Activated CD4-positive, alpha-beta T cell treated with anti-CD3 and anti-CD28 coated beads, Interleukin-2, amount 10 ng/mL, durations not matched to agents 24 days and 14 days (primary cell): ENCODE measurements around the gene SND1. TPM values are rescaled to one million over a fixed set of nuclear protein-coding genes. Genes with fewer than 3 reads are reported as not detected.

Experiments used
- DNase-seq: peaks from one replicate; pipeline ENCODE4 v3.0.0; 2022
- H3K27ac Mint-ChIP-seq: one replicate; pipeline ENCODE4 v1.8.0; 2022; ENCODE audit warnings: mild to moderate bottlenecking, mixed read lengths
- H3K27me3 Mint-ChIP-seq: one replicate; pipeline ENCODE4 v1.8.0; 2022; ENCODE audit warnings: mixed read lengths
- H3K36me3 Mint-ChIP-seq: one replicate; pipeline ENCODE4 v1.8.0; 2022; ENCODE audit warnings: low read depth, mild to moderate bottlenecking, mixed read lengths
- H3K4me1 Mint-ChIP-seq: one replicate; pipeline ENCODE4 v1.8.0; 2021; ENCODE audit warnings: mixed read lengths
- H3K4me3 Mint-ChIP-seq: one replicate; pipeline ENCODE4 v1.8.0; 2022; ENCODE audit warnings: mild to moderate bottlenecking, moderate library complexity, mixed read lengths
- H3K9me3 Mint-ChIP-seq: one replicate; pipeline ENCODE4 v1.8.0; 2021; ENCODE audit warnings: mixed read lengths
- intact Hi-C: fragments of 100-400 bp; cut with micrococcal nuclease; formaldehyde crosslinking; loops from one replicate; pipeline ENCODE4 v1.15.1; 2023
- total RNA-seq: library from RNA; stranded (reverse); gene quantifications from 2 replicates; pipeline ENCODE4 v1.2.3, GENCODE V29; 2022

Gene SND1
- total RNA-seq, 1 donor from 2014 or later = 295 TPM

- H3K27me3 Mint-ChIP-seq = no peaks in the 10 kb centered on the region
- H3K27ac Mint-ChIP-seq = no peak overlapping the region
- intact Hi-C loops = no loop called here
- H3K4me1 Mint-ChIP-seq = peaks cover 9% of the 10 kb centered on the region
- no peaks in the 10 kb centered on the region for H3K9me3 Mint-ChIP-seq
- H3K4me3 Mint-ChIP-seq = no peak overlapping the region
- DNase-seq = no peak
- H3K36me3 Mint-ChIP-seq = peaks cover 24% of the 10 kb centered on the region
These were observed 365.5 kb downstream of the SND1 start for GRCh38 chr7:128017460-128017859.

- H3K27me3 Mint-ChIP-seq = no peaks in the 10 kb centered on the region
- H3K36me3 Mint-ChIP-seq = peaks cover 25% of the 10 kb centered on the region
- H3K4me3 Mint-ChIP-seq = no peak overlapping the region
These were observed 366.2 kb downstream of the SND1 start for GRCh38 chr7:128017862-128018845.

GRCh38 chr7:128019288-128019687, 367.3 kb downstream of the SND1 start:
- no peak overlapping the region for H3K4me3 Mint-ChIP-seq
- intact Hi-C loops = no loop called here
- peaks cover 9% of the 10 kb centered on the region for H3K4me1 Mint-ChIP-seq
- H3K27me3 Mint-ChIP-seq = no peaks in the 10 kb centered on the region
- H3K27ac Mint-ChIP-seq = no peak overlapping the region
- no peaks in the 10 kb centered on the region for H3K9me3 Mint-ChIP-seq
- no peak for DNase-seq
- peaks cover 25% of the 10 kb centered on the region for H3K36me3 Mint-ChIP-seq

More at GRCh38 chr7:128017862-128018845, 366.2 kb downstream of the SND1 start:
- intact Hi-C loops = no loop called here
- DNase-seq = no peak
- Mint-ChIP-seq H3K27ac (no peak overlapping the region), H3K9me3 (no peaks in the 10 kb centered on the region), H3K4me1 (peaks cover 9% of the 10 kb centered on the region)

- intact Hi-C loops = loop anchor here (10.0 kb wide), 1 partner anchor 315 kb away; no protein-coding TSS in a partner anchor
- no peaks in the 10 kb centered on the region for H3K9me3 Mint-ChIP-seq
- DNase-seq = peak; percentile 73
- H3K36me3 Mint-ChIP-seq = peaks cover 25% of the 10 kb centered on the region
- H3K27ac Mint-ChIP-seq = no peak overlapping the region
- H3K4me3 Mint-ChIP-seq = no peak overlapping the region
- peaks cover 9% of the 10 kb centered on the region for H3K4me1 Mint-ChIP-seq
- no peaks in the 10 kb centered on the region for H3K27me3 Mint-ChIP-seq
These were observed 368.2 kb downstream of the SND1 start for GRCh38 chr7:128020159-128020558.

GRCh38 chr7:128021366-128021765, 369.4 kb downstream of the SND1 start:
- no peak for DNase-seq
- Mint-ChIP-seq H3K4me1 (peaks cover 11% of the 10 kb centered on the region), H3K9me3 (no peaks in the 10 kb centered on the region), H3K4me3 (no peak overlapping the region), H3K27ac (no peak overlapping the region), H3K36me3 (peaks cover 28% of the 10 kb centered on the region), H3K27me3 (no peaks in the 10 kb centered on the region)
- intact Hi-C loops = loop anchor here (10.0 kb wide), 1 partner anchor 317 kb away; no protein-coding TSS in a partner anchor

GRCh38 chr7:128022631-128023532, 370.9 kb downstream of the SND1 start:
- DNase-seq = no peak
- Mint-ChIP-seq H3K36me3 (peaks cover 27% of the 10 kb centered on the region), H3K4me3 (no peak overlapping the region), H3K27me3 (no peaks in the 10 kb centered on the region), H3K4me1 (peaks cover 9% of the 10 kb centered on the region), H3K27ac (no peak overlapping the region), H3K9me3 (no peaks in the 10 kb centered on the region)
- intact Hi-C loops = loop anchor here (10.0 kb wide), 1 partner anchor 318 kb away; no protein-coding TSS in a partner anchor

- Mint-ChIP-seq H3K4me3 (no peak overlapping the region), H3K36me3 (peaks cover 34% of the 10 kb centered on the region), H3K4me1 (peaks cover 9% of the 10 kb centered on the region)
These were observed 372.2 kb downstream of the SND1 start for GRCh38 chr7:128024151-128024550.

GRCh38 chr7:128025380-128025779, 373.4 kb downstream of the SND1 start:
- Mint-ChIP-seq H3K4me3 (no peak overlapping the region), H3K4me1 (peaks cover 11% of the 10 kb centered on the region), H3K27ac (no peak overlapping the region), H3K9me3 (no peaks in the 10 kb centered on the region), H3K36me3 (peaks cover 40% of the 10 kb centered on the region), H3K27me3 (peaks cover 5% of the 10 kb centered on the region)
- intact Hi-C loops = loop anchor here (10.0 kb wide), 1 partner anchor 321 kb away; no protein-coding TSS in a partner anchor
- no peak for DNase-seq

More at GRCh38 chr7:128024151-128024550, 372.2 kb downstream of the SND1 start:
- intact Hi-C loops = loop anchor here (10.0 kb wide), 1 partner anchor 319 kb away; no protein-coding TSS in a partner anchor
- no peak for DNase-seq
- H3K27ac Mint-ChIP-seq = no peak overlapping the region
- no peaks in the 10 kb centered on the region for H3K9me3 Mint-ChIP-seq
- H3K27me3 Mint-ChIP-seq = no peaks in the 10 kb centered on the region

GRCh38 chr7:128025819-128026218, 373.8 kb downstream of the SND1 start:
- Mint-ChIP-seq H3K36me3 (peaks cover 42% of the 10 kb centered on the region), H3K4me1 (peaks cover 15% of the 10 kb centered on the region), H3K27me3 (peaks cover 9% of the 10 kb centered on the region), H3K4me3 (no peak overlapping the region), H3K27ac (no peak overlapping the region), H3K9me3 (no peaks in the 10 kb centered on the region)
- no peak for DNase-seq
- intact Hi-C loops = loop anchor here (10.0 kb wide), 1 partner anchor 321 kb away; no protein-coding TSS in a partner anchor

GRCh38 chr7:128026551-128026950, 374.6 kb downstream of the SND1 start:
- H3K27ac Mint-ChIP-seq = no peak overlapping the region
- no peaks in the 10 kb centered on the region for H3K9me3 Mint-ChIP-seq
- no peak overlapping the region for H3K4me3 Mint-ChIP-seq
- H3K27me3 Mint-ChIP-seq = peaks cover 9% of the 10 kb centered on the region
- intact Hi-C loops = loop anchor here (10.0 kb wide), 1 partner anchor 322 kb away; no protein-coding TSS in a partner anchor
- peaks cover 35% of the 10 kb centered on the region for H3K36me3 Mint-ChIP-seq
- peaks cover 12% of the 10 kb centered on the region for H3K4me1 Mint-ChIP-seq
- no peak for DNase-seq

GRCh38 chr7:128027485-128027980, 375.5 kb downstream of the SND1 start:
- DNase-seq = no peak
- Mint-ChIP-seq H3K27me3 (peaks cover 11% of the 10 kb centered on the region), H3K36me3 (peaks cover 32% of the 10 kb centered on the region), H3K9me3 (no peaks in the 10 kb centered on the region), H3K4me1 (peaks cover 11% of the 10 kb centered on the region), H3K27ac (no peak overlapping the region), H3K4me3 (no peak overlapping the region)
- intact Hi-C loops = loop anchor here (10.0 kb wide), 1 partner anchor 323 kb away; no protein-coding TSS in a partner anchor

- no peak for DNase-seq
- Mint-ChIP-seq H3K27me3 (peaks cover 22% of the 10 kb centered on the region), H3K9me3 (no peaks in the 10 kb centered on the region), H3K4me1 (peaks cover 11% of the 10 kb centered on the region), H3K36me3 (peaks cover 29% of the 10 kb centered on the region), H3K27ac (no peak overlapping the region), H3K4me3 (peak overlapping the region; percentile 28)
- intact Hi-C loops = loop anchor here (10.0 kb wide), 1 partner anchor 325 kb away; no protein-coding TSS in a partner anchor
These were observed 377.5 kb downstream of the SND1 start for GRCh38 chr7:128029405-128029995.

GRCh38 chr7:128030263-128030653, 378.3 kb downstream of the SND1 start:
- H3K36me3 Mint-ChIP-seq = peaks cover 28% of the 10 kb centered on the region
- H3K4me1 Mint-ChIP-seq = peaks cover 11% of the 10 kb centered on the region
- DNase-seq = no peak
- intact Hi-C loops = no loop called here
- peak overlapping the region; percentile 67 for H3K4me3 Mint-ChIP-seq
- H3K9me3 Mint-ChIP-seq = no peaks in the 10 kb centered on the region
- H3K27ac Mint-ChIP-seq = no peak overlapping the region
- peaks cover 22% of the 10 kb centered on the region for H3K27me3 Mint-ChIP-seq
